Measurements from ENCODE around the gene STK10.

GRCh38 chr5:172048170-172048422 lies 139.9 kb downstream of the STK10 start:
- TF ChIP-seq CTCF (IDR thresholded peaks at IDR 0.05; ENCODE audit: insufficient read depth, low read depth, low read length) (no peak), EZH2 (IDR thresholded peaks at IDR 0.05; ENCODE audit: insufficient read depth, low read length) (no peak)
